ENCODE measurements around the gene ARRDC4. TPM values are rescaled to one million over a fixed set of nuclear protein-coding genes. Genes with fewer than 3 reads are reported as not detected.
A peak's percentile ranks its signal among the peaks of the same experiment; 100 is the strongest.

ARRDC4 gene
- total and polyA plus RNA-seq, 9 of the 15 experiments (the other 6 are each of a cell fraction or from before 2014, with no cell fraction given): 4.3 to 16.1 (median 14.4) TPM

DNA sequence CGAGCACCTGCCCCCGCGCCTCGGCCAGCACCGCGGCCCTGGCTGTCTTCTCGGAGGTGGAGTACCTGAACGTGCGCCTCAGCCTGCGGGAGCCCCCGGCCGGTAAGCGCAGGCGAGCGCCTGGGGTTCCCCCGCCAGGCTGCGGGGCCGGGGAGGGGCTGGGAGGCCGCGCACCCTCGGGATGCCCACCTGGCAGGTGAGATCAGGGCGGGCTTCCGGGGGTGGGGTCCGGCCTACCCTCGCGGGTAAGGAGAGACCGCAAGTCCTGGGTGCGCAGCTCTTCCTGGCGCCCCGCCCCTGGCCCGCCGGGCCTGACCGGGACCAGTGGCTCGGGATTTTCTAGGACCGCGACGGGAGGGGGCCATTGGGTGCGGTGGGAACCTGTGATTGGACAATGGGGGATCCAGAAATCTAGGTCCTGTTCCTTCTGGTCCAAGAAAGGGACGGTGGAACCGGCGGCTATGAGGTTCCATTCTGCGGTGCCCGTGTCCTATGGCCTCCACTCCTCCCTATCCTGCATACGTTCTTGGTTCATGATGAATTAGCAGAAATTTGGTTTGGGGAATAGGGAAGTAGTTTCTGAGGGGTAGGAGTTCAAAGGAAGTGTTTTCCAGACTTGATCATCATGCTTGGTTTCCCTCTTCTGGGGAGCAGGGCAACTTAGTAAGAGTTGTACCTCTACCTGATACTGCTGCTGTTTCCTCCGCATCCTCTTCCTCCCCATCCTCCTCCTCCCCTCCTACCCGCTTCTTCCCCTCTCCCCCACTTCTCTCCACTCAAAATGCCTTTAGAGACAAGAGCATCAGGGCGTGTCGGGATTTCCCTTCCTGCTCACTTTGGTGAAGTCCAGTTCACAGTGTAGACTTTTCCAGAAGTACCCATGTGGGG is 808 bp downstream of the ARRDC4 start (continued):
- TF ChIP-seq, protein P1, sequence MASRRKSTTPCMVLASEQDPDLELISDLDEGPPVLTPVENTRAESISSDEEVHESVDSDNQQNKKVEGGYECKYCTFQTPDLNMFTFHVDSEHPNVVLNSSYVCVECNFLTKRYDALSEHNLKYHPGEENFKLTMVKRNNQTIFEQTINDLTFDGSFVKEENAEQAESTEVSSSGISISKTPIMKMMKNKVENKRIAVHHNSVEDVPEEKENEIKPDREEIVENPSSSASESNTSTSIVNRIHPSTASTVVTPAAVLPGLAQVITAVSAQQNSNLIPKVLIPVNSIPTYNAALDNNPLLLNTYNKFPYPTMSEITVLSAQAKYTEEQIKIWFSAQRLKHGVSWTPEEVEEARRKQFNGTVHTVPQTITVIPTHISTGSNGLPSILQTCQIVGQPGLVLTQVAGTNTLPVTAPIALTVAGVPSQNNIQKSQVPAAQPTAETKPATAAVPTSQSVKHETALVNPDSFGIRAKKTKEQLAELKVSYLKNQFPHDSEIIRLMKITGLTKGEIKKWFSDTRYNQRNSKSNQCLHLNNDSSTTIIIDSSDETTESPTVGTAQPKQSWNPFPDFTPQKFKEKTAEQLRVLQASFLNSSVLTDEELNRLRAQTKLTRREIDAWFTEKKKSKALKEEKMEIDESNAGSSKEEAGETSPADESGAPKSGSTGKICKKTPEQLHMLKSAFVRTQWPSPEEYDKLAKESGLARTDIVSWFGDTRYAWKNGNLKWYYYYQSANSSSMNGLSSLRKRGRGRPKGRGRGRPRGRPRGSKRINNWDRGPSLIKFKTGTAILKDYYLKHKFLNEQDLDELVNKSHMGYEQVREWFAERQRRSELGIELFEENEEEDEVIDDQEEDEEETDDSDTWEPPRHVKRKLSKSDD (conservative IDR thresholded peaks at IDR 0.05; ENCODE audit: low read length): no peak
- 0 out of 2 replicates have a peak, but pooled peaks have one; percentile 21 for TF ChIP-seq MTA1 (IDR thresholded peaks at IDR 0.05; ENCODE audit: borderline replicate concordance)
- TF ChIP-seq RUNX1 (IDR thresholded peaks at IDR 0.05; ENCODE audit: low read depth): no peak
- TF ChIP-seq TAF15 (IDR thresholded peaks at IDR 0.05; ENCODE audit: low read depth, low read length): no peak
- no peak for TF ChIP-seq ZNF384 (IDR thresholded peaks at IDR 0.05; ENCODE audit: low read depth, low read length)
- TF ChIP-seq, protein P2, sequence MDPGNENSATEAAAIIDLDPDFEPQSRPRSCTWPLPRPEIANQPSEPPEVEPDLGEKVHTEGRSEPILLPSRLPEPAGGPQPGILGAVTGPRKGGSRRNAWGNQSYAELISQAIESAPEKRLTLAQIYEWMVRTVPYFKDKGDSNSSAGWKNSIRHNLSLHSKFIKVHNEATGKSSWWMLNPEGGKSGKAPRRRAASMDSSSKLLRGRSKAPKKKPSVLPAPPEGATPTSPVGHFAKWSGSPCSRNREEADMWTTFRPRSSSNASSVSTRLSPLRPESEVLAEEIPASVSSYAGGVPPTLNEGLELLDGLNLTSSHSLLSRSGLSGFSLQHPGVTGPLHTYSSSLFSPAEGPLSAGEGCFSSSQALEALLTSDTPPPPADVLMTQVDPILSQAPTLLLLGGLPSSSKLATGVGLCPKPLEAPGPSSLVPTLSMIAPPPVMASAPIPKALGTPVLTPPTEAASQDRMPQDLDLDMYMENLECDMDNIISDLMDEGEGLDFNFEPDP (CRISPR knock-in tag; IDR thresholded peaks at IDR 0.05): no peak
- peak; percentile 58 for TF ChIP-seq ZNF316 (IDR thresholded peaks at IDR 0.05)
- peak; percentile 53 for TF ChIP-seq MAFG (tag; conservative IDR thresholded peaks at IDR 0.05)
- no peak for TF ChIP-seq HCFC1 (IDR thresholded peaks at IDR 0.05; ENCODE audit: low read depth, low read length)
- TF ChIP-seq TRIM28 (IDR thresholded peaks at IDR 0.05): no peak
- TF ChIP-seq C11orf30 (IDR thresholded peaks at IDR 0.05; ENCODE audit: low read depth): peak; percentile 72
- TF ChIP-seq, protein P3, sequence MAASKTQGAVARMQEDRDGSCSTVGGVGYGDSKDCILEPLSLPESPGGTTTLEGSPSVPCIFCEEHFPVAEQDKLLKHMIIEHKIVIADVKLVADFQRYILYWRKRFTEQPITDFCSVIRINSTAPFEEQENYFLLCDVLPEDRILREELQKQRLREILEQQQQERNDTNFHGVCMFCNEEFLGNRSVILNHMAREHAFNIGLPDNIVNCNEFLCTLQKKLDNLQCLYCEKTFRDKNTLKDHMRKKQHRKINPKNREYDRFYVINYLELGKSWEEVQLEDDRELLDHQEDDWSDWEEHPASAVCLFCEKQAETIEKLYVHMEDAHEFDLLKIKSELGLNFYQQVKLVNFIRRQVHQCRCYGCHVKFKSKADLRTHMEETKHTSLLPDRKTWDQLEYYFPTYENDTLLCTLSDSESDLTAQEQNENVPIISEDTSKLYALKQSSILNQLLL (CRISPR knock-in tag; IDR thresholded peaks at IDR 0.05; ENCODE audit: borderline replicate concordance): no peak
- no peak for TF ChIP-seq EP400 (IDR thresholded peaks at IDR 0.05)
- TF ChIP-seq SMAD2 (IDR thresholded peaks at IDR 0.05; ENCODE audit: low read depth, low read length): no peak
- peak in 1 of 2 experiments; percentile 21; a peak in 1 of 4 replicates for TF ChIP-seq KDM1A (IDR thresholded peaks at IDR 0.05)
- no peak for TF ChIP-seq ETV5 (CRISPR knock-in tag; IDR thresholded peaks at IDR 0.05; ENCODE audit: low read depth)
- no peak for TF ChIP-seq ZNF668 (CRISPR knock-in tag; IDR thresholded peaks at IDR 0.05)
- TF ChIP-seq NRF1 (conservative IDR thresholded peaks at IDR 0.05 in 1 of 2, IDR thresholded peaks at IDR 0.05 in 1 of 2): peak; percentile 47 to 58
- TF ChIP-seq, protein P4, sequence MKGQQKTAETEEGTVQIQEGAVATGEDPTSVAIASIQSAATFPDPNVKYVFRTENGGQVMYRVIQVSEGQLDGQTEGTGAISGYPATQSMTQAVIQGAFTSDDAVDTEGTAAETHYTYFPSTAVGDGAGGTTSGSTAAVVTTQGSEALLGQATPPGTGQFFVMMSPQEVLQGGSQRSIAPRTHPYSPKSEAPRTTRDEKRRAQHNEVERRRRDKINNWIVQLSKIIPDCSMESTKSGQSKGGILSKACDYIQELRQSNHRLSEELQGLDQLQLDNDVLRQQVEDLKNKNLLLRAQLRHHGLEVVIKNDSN (CRISPR knock-in tag; IDR thresholded peaks at IDR 0.05): no peak
- TF ChIP-seq, protein P5, sequence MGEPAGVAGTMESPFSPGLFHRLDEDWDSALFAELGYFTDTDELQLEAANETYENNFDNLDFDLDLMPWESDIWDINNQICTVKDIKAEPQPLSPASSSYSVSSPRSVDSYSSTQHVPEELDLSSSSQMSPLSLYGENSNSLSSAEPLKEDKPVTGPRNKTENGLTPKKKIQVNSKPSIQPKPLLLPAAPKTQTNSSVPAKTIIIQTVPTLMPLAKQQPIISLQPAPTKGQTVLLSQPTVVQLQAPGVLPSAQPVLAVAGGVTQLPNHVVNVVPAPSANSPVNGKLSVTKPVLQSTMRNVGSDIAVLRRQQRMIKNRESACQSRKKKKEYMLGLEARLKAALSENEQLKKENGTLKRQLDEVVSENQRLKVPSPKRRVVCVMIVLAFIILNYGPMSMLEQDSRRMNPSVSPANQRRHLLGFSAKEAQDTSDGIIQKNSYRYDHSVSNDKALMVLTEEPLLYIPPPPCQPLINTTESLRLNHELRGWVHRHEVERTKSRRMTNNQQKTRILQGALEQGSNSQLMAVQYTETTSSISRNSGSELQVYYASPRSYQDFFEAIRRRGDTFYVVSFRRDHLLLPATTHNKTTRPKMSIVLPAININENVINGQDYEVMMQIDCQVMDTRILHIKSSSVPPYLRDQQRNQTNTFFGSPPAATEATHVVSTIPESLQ (CRISPR knock-in tag; IDR thresholded peaks at IDR 0.05): 0 out of 2 replicates have a peak, but pooled peaks have one; percentile 41
- no peak for TF ChIP-seq STAT5A (IDR thresholded peaks at IDR 0.05; ENCODE audit: borderline replicate concordance, low read length)
